ENCODE results near the gene COG7. TPM values are rescaled to one million over a fixed set of nuclear protein-coding genes. Genes with fewer than 3 reads are reported as not detected.
"Not testable (repeated sequence)": the region's sequence is repeated elsewhere in the genome, so short reads cannot be mapped to it uniquely, and the experiment has no call there.

COG7 gene
- total RNA-seq, 1 donor from 2014 or later = 42.1 TPM

GRCh38 chr16:23395732-23396131, 57.3 kb downstream of the COG7 start:
- Mint-ChIP-seq H3K36me3 (peaks cover 59% of the 10 kb centered on the region), H3K4me1 (no peaks in the 10 kb centered on the region), H3K27ac (no peak overlapping the region), H3K4me3 (no peak overlapping the region), H3K27me3 (ENCODE audit: low read depth) (no peaks in the 10 kb centered on the region), H3K9me3 (no peaks in the 10 kb centered on the region)
- no peak for DNase-seq (ENCODE audit: low spot score in 2 of 2, unreplicated experiment in 2 of 2)
- TF ChIP-seq, protein P1, sequence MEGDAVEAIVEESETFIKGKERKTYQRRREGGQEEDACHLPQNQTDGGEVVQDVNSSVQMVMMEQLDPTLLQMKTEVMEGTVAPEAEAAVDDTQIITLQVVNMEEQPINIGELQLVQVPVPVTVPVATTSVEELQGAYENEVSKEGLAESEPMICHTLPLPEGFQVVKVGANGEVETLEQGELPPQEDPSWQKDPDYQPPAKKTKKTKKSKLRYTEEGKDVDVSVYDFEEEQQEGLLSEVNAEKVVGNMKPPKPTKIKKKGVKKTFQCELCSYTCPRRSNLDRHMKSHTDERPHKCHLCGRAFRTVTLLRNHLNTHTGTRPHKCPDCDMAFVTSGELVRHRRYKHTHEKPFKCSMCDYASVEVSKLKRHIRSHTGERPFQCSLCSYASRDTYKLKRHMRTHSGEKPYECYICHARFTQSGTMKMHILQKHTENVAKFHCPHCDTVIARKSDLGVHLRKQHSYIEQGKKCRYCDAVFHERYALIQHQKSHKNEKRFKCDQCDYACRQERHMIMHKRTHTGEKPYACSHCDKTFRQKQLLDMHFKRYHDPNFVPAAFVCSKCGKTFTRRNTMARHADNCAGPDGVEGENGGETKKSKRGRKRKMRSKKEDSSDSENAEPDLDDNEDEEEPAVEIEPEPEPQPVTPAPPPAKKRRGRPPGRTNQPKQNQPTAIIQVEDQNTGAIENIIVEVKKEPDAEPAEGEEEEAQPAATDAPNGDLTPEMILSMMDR (IDR thresholded peaks at IDR 0.05; ENCODE audit: unreplicated experiment) = no peak

DNA sequence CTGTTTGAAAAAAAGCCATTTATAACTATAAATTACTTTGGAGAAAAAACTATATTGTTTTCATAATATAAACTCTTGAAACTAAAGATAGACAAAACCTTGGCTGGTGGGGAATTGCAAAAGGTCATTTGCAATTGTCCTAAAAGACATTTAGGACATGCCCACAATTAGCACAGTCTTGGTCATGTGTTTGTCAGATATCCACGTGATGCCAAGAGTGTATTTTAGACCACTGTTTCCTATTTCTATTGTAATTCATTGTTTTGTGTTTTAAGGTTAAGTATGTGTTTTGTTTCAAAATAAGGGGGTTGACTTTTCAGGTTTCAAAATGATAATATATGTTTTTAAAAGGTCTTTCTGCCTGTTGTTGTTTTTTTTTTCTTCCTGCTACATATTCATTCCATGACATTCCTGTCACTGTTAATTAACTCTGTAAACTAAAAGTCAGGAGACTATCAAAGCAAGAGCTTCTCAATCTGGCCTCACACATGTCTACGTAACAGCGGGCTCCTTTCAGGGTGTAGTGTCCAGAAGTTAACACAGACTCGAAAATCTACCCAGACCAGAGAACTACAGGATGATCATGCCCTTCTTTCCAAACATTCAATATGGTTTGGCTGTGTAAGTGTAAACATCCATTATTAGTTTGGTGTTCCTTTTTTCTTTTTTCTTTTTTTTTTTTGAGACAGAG, 58.7 kb downstream of the COG7 start:
- H3K9me3 Mint-ChIP-seq = no peaks in the 10 kb centered on the region
- no peak overlapping the region for H3K27ac Mint-ChIP-seq
- H3K27me3 Mint-ChIP-seq (ENCODE audit: low read depth) = no peaks in the 10 kb centered on the region
- DNase-seq (ENCODE audit: low spot score in 2 of 2, unreplicated experiment in 2 of 2) = no peak
- peaks cover 56% of the 10 kb centered on the region for H3K36me3 Mint-ChIP-seq
- no peak overlapping the region for H3K4me3 Mint-ChIP-seq
- H3K4me1 Mint-ChIP-seq = no peaks in the 10 kb centered on the region
- TF ChIP-seq, protein P1 (IDR thresholded peaks at IDR 0.05; ENCODE audit: unreplicated experiment) = no peak

GRCh38 chr16:23392223-23392600, 60.8 kb downstream of the COG7 start:
- H3K36me3 Mint-ChIP-seq = peaks cover 54% of the 10 kb centered on the region
- H3K4me3 Mint-ChIP-seq = no peak overlapping the region
- H3K4me1 Mint-ChIP-seq = no peaks in the 10 kb centered on the region
- no peaks in the 10 kb centered on the region for H3K27me3 Mint-ChIP-seq (ENCODE audit: low read depth)
- no peaks in the 10 kb centered on the region for H3K9me3 Mint-ChIP-seq
- DNase-seq (ENCODE audit: low spot score in 2 of 2, unreplicated experiment in 2 of 2) = no peak
- H3K27ac Mint-ChIP-seq = no peak overlapping the region
- TF ChIP-seq, protein P1 (IDR thresholded peaks at IDR 0.05; ENCODE audit: unreplicated experiment) = no peak

DNA sequence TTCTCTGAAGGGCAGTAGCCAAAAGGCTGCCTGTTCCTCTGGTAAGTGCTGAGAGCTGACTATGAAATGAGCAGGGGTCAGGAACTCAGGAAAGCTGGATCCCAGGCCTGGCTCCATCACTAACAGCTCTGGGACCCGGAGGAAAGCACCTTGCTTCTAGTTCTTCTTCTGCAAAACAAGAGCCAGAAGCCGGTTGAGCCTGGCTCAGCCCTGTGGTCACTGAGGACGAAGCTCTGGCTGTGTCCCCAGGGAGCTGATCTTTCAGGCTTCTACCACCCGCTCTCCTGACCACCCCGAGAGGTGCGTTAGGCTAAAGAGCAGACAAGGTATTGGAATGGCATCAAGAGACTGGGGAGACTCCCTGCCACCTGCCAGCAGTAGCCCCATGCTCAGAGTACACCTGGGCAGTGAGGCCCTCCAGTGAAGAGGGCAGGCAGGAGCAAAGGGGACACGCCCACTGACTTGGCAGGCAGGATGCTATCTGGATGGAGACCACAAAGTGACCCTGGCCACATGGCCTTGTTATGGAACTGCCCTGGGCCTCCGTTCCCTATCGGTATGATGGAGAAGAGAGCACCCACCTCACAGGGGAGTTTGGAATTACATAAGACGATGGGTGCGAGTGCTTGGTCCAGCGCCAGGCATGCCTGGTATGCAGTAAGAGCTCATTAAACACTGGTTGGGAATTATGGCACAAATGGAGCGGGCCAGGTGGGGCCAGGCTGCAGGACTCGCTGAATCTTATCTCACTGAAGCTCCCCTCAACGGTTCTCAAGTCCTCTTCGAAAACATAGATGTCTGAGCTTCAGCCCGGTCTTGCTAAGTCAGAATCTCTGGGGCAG, 61.4 kb downstream of the COG7 start:
- Mint-ChIP-seq H3K4me3 (no peak overlapping the region), H3K27ac (no peak overlapping the region), H3K4me1 (no peaks in the 10 kb centered on the region), H3K27me3 (ENCODE audit: low read depth) (no peaks in the 10 kb centered on the region), H3K9me3 (no peaks in the 10 kb centered on the region), H3K36me3 (peaks cover 48% of the 10 kb centered on the region)
- TF ChIP-seq, protein P1 (IDR thresholded peaks at IDR 0.05; ENCODE audit: unreplicated experiment) = no peak
- DNase-seq (ENCODE audit: low spot score in 2 of 2, unreplicated experiment in 2 of 2) = no peak

DNA sequence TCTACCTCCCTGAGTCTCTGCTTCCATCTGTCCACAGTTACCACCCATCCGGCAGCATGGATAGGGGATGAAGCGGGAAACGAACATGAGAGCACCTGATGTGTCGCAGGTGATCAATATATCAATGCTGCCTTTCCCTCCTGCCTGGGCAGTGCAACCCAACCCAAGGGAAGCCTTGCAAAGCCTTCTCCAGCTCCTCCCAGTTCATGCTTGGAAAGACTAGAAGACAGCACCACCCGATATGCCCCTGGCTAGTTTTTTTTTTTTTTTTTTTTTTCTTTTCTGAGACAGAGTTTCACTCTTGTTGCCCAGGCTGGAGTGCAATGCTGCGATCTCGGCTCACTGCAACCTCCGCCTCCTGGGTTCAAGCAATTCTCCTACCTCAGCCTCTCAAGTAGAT, 63.1 kb downstream of the COG7 start:
- not testable (repeated sequence) for H3K27ac Mint-ChIP-seq; H3K4me3 Mint-ChIP-seq; DNase-seq (ENCODE audit: low spot score in 2 of 2, unreplicated experiment in 2 of 2); H3K9me3 Mint-ChIP-seq; H3K4me1 Mint-ChIP-seq; H3K27me3 Mint-ChIP-seq (ENCODE audit: low read depth)
- H3K36me3 Mint-ChIP-seq = peaks cover 39% of the 10 kb centered on the region

- H3K27me3 Mint-ChIP-seq (ENCODE audit: low read depth) = no peaks in the 10 kb centered on the region
- H3K4me3 Mint-ChIP-seq = no peak overlapping the region
- no peak overlapping the region for H3K27ac Mint-ChIP-seq
- no peaks in the 10 kb centered on the region for H3K9me3 Mint-ChIP-seq
- H3K4me1 Mint-ChIP-seq = no peaks in the 10 kb centered on the region
- no peak for DNase-seq (ENCODE audit: low spot score in 2 of 2, unreplicated experiment in 2 of 2)
- TF ChIP-seq, protein P1 (IDR thresholded peaks at IDR 0.05; ENCODE audit: unreplicated experiment) = no peak
- H3K36me3 Mint-ChIP-seq = peaks cover 35% of the 10 kb centered on the region
These were observed 63.8 kb downstream of the COG7 start for GRCh38 chr16:23389201-23389600.
